HG02840 (cell line): ENCODE measurements around the gene FAM8A1.

Experiments
- ATAC-seq: cut with Tn5 transposase; IDR thresholded peaks from one replicate; pipeline ENCODE4 v1.9.1; 2021; ENCODE audit warnings: mild to moderate bottlenecking, moderate library complexity, moderate number of reproducible peaks; ENCODE audit not compliant: unreplicated experiment, low FRiP score

The FAM8A1 gene

DNA sequence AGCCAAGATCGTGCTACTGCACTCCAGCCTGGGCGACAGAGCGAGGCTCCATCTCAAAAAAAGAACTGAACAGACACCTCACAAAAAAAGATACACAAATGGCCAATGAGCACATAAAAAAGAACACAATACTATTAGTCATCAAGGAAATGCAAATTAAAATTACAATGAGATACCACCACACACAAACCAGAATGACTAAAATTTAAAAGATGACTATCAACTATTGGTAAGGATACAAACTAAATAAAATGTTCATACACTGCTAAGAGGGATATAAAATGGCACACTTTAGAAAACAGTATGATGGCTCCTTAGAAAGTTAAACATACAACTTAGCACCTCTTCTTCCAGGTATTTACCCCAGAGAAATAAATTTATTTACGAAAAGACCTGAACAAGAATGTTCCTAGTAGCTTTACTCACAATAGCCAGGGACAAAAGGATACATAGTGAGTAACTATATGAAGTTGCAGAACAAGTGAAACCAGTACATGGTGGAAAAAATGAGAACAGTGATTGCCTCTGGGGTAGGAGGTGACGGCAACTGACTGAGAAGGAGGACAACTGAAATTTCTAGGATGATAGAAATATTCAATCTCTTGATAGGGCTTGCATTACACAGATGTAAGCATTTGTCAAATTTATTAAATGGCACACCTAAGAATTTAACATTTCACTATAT lies 53.2 kb downstream of the FAM8A1 start:
- no peak for ATAC-seq

DNA sequence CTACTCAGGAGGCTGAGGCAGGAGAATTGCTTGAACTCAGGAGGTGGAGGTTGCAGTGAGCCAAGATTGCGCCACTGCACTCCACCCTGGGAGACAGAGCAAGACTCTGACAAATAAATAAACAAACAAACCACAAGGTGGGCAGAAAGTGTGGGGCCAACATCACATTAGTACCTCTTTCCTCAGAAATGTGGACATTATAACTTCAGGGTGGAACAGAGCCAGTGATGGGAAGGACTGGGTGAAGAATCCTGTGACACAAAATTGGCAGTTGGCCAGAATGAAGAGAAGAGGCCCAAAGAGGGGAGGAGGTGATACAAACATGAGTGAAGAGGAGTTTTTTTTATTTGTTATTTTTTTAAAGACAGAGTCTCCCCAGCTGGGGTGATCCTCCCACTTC lies 56.0 kb downstream of the FAM8A1 start:
- no peak for ATAC-seq

DNA sequence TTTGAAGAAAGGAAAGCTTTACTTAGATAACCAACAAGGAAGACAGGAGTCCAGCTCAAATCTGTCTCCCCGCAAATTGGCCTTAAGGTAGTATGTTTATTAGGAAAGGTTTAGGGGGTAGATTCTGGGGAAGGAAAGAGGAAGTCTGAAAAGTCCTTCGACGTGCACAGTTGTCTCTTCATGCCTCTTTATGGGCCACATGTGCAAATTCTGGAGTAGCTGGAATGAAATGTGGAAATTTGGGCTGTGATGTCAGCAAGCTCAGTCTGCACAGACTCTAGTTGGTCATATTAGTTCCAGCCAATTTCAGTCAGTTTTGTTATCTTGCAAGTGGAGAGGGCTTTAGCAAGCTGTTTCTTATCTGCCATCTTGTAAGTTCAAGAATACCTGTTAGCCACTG lies 56.5 kb downstream of the FAM8A1 start:
- ATAC-seq: no peak
